Measurements from ENCODE around the gene IRF2BP2. TPM values are rescaled to one million over a fixed set of nuclear protein-coding genes. Genes with fewer than 3 reads are reported as not detected.

Gene IRF2BP2
- 71.8 and 113 TPM in 2 replicates for total RNA-seq
- 17.8 and 28.2 TPM in 2 replicates for polyA plus RNA-seq
- 28.9 and 44.7 TPM in 2 replicates for polyA plus RNA-seq (2012)
- 38.6 and 48.1 TPM in 2 replicates for polyA minus RNA-seq (ENCODE audit: low replicate concordance)

- Histone ChIP-seq H3K36me3 (ENCODE audit: control insufficient read depth, insufficient read depth, low read length) (peaks cover 6% of the 10 kb centered on the region), H3K27ac (ENCODE audit: insufficient read depth, low read length) (peak within 1 kb of the TSS; percentile 94), H3K9ac (ENCODE audit: insufficient read depth, low read length) (peak within 1 kb of the TSS; percentile 95), H3K79me2 (ENCODE audit: control insufficient read depth, insufficient read depth, low read length) (peaks cover 41% of the 10 kb centered on the region), H3K4me3 (replicated peaks in 1 of 4; ENCODE audit: control extremely low read depth in 1 of 4, insufficient read depth in 1 of 4, low read depth in 3 of 4, low read length in 4 of 4) (peak within 1 kb of the TSS; percentile 38 to 79 (median 73)), H3K4me1 (ENCODE audit: control insufficient read depth, extremely low read depth, insufficient read depth, low read length) (peaks cover 22% of the 10 kb centered on the region), H2AFZ (ENCODE audit: low read length) (no peak within 1 kb of the TSS), H3K9me3 (ENCODE audit: control insufficient read depth, insufficient read depth, low read depth, low read length) (no peaks in the 10 kb centered on the region), H4K20me1 (ENCODE audit: control insufficient read depth, extremely low read depth, insufficient read depth, low read length) (no peaks in the 10 kb centered on the region), H3K27me3 (ENCODE audit: control insufficient read depth, insufficient read depth, low read length) (no peaks in the 10 kb centered on the region), H3K4me2 (ENCODE audit: extremely low read depth, insufficient read depth, low read length) (peak within 1 kb of the TSS; percentile 98)
- TF ChIP-seq CTCF (conservative IDR thresholded peaks at IDR 0.05 in 1 of 2, IDR thresholded peaks at IDR 0.05 in 1 of 2; ENCODE audit: low read depth in 1 of 2, low read length in 2 of 2), result no peak
- TF ChIP-seq EZH2 (IDR thresholded peaks at IDR 0.05; ENCODE audit: low read length, missing control alignments), result no peak
- DNase-seq (ENCODE audit: low read depth in 2 of 2), result peak; percentile 78 to 85
Observed at GRCh38 chr1:234610061-234610665, at the start of gene IRF2BP2. Gene IRF2BP2, minus strand, starts transcription at chr1:234610178. Its CDS starts 684 bp downstream, at chr1:234609494.

- TF ChIP-seq EZH2 (IDR thresholded peaks at IDR 0.05; ENCODE audit: low read length, missing control alignments) (no peak), CTCF (conservative IDR thresholded peaks at IDR 0.05 in 1 of 2, IDR thresholded peaks at IDR 0.05 in 1 of 2; ENCODE audit: low read depth in 1 of 2, low read length in 2 of 2) (no peak)
- peak; percentile 68 to 84 for DNase-seq (ENCODE audit: low read depth in 2 of 2)
- Histone ChIP-seq H3K36me3 (ENCODE audit: control insufficient read depth, insufficient read depth, low read length) (no peaks in the 10 kb centered on the region), H3K27me3 (ENCODE audit: control insufficient read depth, insufficient read depth, low read length) (no peaks in the 10 kb centered on the region), H3K4me1 (ENCODE audit: control insufficient read depth, extremely low read depth, insufficient read depth, low read length) (peaks cover 22% of the 10 kb centered on the region), H3K9me3 (ENCODE audit: control insufficient read depth, insufficient read depth, low read depth, low read length) (no peaks in the 10 kb centered on the region), H2AFZ (ENCODE audit: low read length) (peak overlapping the region; percentile 10), H4K20me1 (ENCODE audit: control insufficient read depth, extremely low read depth, insufficient read depth, low read length) (no peaks in the 10 kb centered on the region), H3K79me2 (ENCODE audit: control insufficient read depth, insufficient read depth, low read length) (no peaks in the 10 kb centered on the region), H3K4me3 (replicated peaks in 1 of 4; ENCODE audit: control extremely low read depth in 1 of 4, insufficient read depth in 1 of 4, low read depth in 3 of 4, low read length in 4 of 4) (no peak overlapping the region), H3K27ac (ENCODE audit: insufficient read depth, low read length) (peak overlapping the region; percentile 73), H3K4me2 (ENCODE audit: extremely low read depth, insufficient read depth, low read length) (peak overlapping the region; percentile 32), H3K9ac (ENCODE audit: insufficient read depth, low read length) (no peak overlapping the region)
Observed at GRCh38 chr1:234659538-234659937, 49.6 kb upstream of the IRF2BP2 start.

- TF ChIP-seq EZH2 (IDR thresholded peaks at IDR 0.05; ENCODE audit: low read length, missing control alignments), result no peak
- TF ChIP-seq CTCF (conservative IDR thresholded peaks at IDR 0.05 in 1 of 2, IDR thresholded peaks at IDR 0.05 in 1 of 2; ENCODE audit: low read depth in 1 of 2, low read length in 2 of 2), result no peak
- Histone ChIP-seq H2AFZ (ENCODE audit: low read length) (no peak overlapping the region), H3K9ac (ENCODE audit: insufficient read depth, low read length) (no peak overlapping the region), H3K36me3 (ENCODE audit: control insufficient read depth, insufficient read depth, low read length) (no peaks in the 10 kb centered on the region), H3K4me1 (ENCODE audit: control insufficient read depth, extremely low read depth, insufficient read depth, low read length) (peaks cover 22% of the 10 kb centered on the region), H3K9me3 (ENCODE audit: control insufficient read depth, insufficient read depth, low read depth, low read length) (no peaks in the 10 kb centered on the region), H3K27me3 (ENCODE audit: control insufficient read depth, insufficient read depth, low read length) (no peaks in the 10 kb centered on the region), H4K20me1 (ENCODE audit: control insufficient read depth, extremely low read depth, insufficient read depth, low read length) (no peaks in the 10 kb centered on the region), H3K4me2 (ENCODE audit: extremely low read depth, insufficient read depth, low read length) (no peak overlapping the region), H3K4me3 (replicated peaks in 1 of 4; ENCODE audit: control extremely low read depth in 1 of 4, insufficient read depth in 1 of 4, low read depth in 3 of 4, low read length in 4 of 4) (no peak overlapping the region), H3K79me2 (ENCODE audit: control insufficient read depth, insufficient read depth, low read length) (no peaks in the 10 kb centered on the region), H3K27ac (ENCODE audit: insufficient read depth, low read length) (peak overlapping the region; percentile 73)
- DNase-seq (ENCODE audit: low read depth in 2 of 2), result peak; percentile 43 to 55
Observed at GRCh38 chr1:234658138-234658537, 48.2 kb upstream of the IRF2BP2 start.
